Small intestine (tissue), 7 donors: Measurements from ENCODE around the gene DENND1A. TPM values are rescaled to one million over a fixed set of nuclear protein-coding genes. Genes with fewer than 3 reads are reported as not detected.

Experiments
- DNase-seq, 2 donors: peaks; one replicate each; pipeline versions ENCODE4 v3.0.0 to v3.0.0-alpha.2; 2013
- FAIRE-seq: peaks from 2 replicates; lab custom pipeline; 2012; peaks lifted over from hg19 to GRCh38; lab: Jason Lieb, UNC
- H3K27ac ChIP-seq, 3 donors: one replicate each; pipeline ENCODE4 v1.5.1; 2013; ENCODE audit warnings: low read length in 2 of 3, mild to moderate bottlenecking in 2 of 3, control low read depth in 1 of 3, inconsistent platforms in 1 of 3, low read depth in 1 of 3, moderate library complexity in 1 of 3
- H3K27me3 ChIP-seq, 3 donors: one replicate each; pipeline ENCODE4 v1.6.1; 2013; ENCODE audit warnings: low read length in 3 of 3, inconsistent platforms in 1 of 3; ENCODE audit not compliant: control insufficient read depth in 3 of 3, insufficient read depth in 3 of 3
- H3K36me3 ChIP-seq, 3 donors: one replicate each; pipeline ENCODE4 v1.6.1; 2013; ENCODE audit warnings: low read length in 3 of 3, inconsistent platforms in 1 of 3, low read depth in 1 of 3, mild to moderate bottlenecking in 1 of 3, moderate library complexity in 1 of 3; ENCODE audit not compliant: control insufficient read depth in 3 of 3, insufficient read depth in 2 of 3
- H3K4me1 ChIP-seq, 3 donors: one replicate each; pipeline ENCODE4 v1.6.1; 2013; ENCODE audit warnings: low read length in 2 of 3, inconsistent platforms in 1 of 3, low read depth in 1 of 3, mild to moderate bottlenecking in 1 of 3, moderate library complexity in 1 of 3; ENCODE audit not compliant: control insufficient read depth in 3 of 3, insufficient read depth in 2 of 3
- H3K4me3 ChIP-seq, 3 donors: one replicate each; pipeline ENCODE4 v1.5.1; 2013; ENCODE audit warnings: low read length in 3 of 3, control low read depth in 1 of 3, inconsistent platforms in 1 of 3, low read depth in 1 of 3, mild to moderate bottlenecking in 1 of 3, moderate library complexity in 1 of 3
- H3K9me3 ChIP-seq, 2 donors: one replicate each; pipeline ENCODE4 v1.6.1; 2013; ENCODE audit warnings: low read depth in 1 of 2, low read length in 1 of 2; ENCODE audit not compliant: control insufficient read depth in 2 of 2, insufficient read depth in 1 of 2
- WGBS, 3 donors: extraction: QIAGEN DNeasy Blood & Tissue Kit; methylation state at CpG; one replicate each; pipeline ENCODE4 v1.1.7; 2013; 5-methylcytosine and 5-hydroxymethylcytosine counted together
- polyA plus RNA-seq, 4 donors: library from polyadenylated mRNA; stranded (reverse) in 3 of 4; unstranded in 1 of 4; fragments of 200-250 nt in 3 of 4; fragments of 120-200 nt in 1 of 4; gene quantifications; one replicate each; pipeline versions ENCODE4 v1.2.1 to v1.2.3, GENCODE V29; 2013
- donor health status: healthy with polysubstance abuse.
- donor health status: control.
- donor health status: control.
- donor health status: Bipolar disorder and iron deficiency.
- donor health status: healthy.

Gene DENND1A
- polyA plus RNA-seq, 4 donors, result 11.5 to 43.4 (median 20.0) TPM

DNA sequence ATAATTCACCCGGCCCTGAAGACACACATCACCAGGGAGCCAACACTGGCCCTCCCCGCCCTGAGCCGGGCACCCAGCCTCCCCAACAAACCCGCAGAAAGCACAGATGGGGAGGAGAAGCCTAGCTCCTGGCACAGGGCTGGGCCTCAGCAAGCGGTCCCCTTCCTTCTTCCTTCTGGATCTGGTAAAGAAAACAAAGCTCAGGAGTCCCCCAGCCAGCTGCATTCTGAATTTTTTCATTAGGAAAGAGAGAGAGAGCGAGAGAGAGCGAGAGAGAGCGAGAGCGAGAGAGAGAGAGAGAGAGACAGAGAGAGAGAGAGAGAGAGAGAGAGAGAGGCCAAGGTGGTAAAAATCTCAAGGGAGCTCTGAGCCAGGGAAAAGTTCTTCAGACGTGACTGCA is 378.2 kb downstream of the DENND1A start:
- H3K36me3 ChIP-seq, result peaks cover 0 to 52% (median 3%) of the 10 kb centered on the region in 3 donors
- no peaks in the 10 kb centered on the region for H3K4me1 ChIP-seq
- 91 to 97% (median 94%) methylated on average over 10 of the region's 10 CpGs for WGBS, 3 donors
- no peak overlapping the region for H3K27ac ChIP-seq
- no peak overlapping the region for H3K4me3 ChIP-seq
- DNase-seq, result no peak
- FAIRE-seq, result no peak
- no peaks in the 10 kb centered on the region for H3K9me3 ChIP-seq
- no peaks in the 10 kb centered on the region for H3K27me3 ChIP-seq

DNA sequence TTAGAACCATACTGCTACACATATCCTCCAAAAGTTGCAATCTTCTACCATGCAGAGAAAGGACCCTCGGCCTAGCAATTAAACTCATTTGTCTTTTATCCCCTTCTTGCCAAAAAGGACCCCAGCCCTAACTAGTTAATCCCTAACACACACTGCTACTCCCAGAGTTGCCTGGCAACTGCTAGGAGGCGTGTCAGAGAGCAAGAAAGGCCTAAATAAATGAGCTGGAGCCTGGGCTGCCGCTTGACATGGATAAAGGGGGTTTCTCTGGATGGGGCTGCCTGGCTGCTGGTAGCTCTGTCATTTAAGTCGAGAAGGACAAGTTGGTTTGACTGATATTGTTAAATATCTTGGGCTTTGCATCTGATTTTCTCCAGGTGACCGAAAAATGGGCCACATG is 379.1 kb downstream of the DENND1A start:
- H3K4me3 ChIP-seq, result no peak overlapping the region
- no peaks in the 10 kb centered on the region for H3K27me3 ChIP-seq
- no peak for DNase-seq
- H3K9me3 ChIP-seq, result no peaks in the 10 kb centered on the region
- peaks cover 0 to 43% (median 0%) of the 10 kb centered on the region in 3 donors for H3K36me3 ChIP-seq
- no peak overlapping the region for H3K27ac ChIP-seq
- WGBS, 3 donors, result 81 to 90% (median 88%) methylated on average over 5 of the region's 5 CpGs
- no peak for FAIRE-seq
- no peaks in the 10 kb centered on the region for H3K4me1 ChIP-seq

DNA sequence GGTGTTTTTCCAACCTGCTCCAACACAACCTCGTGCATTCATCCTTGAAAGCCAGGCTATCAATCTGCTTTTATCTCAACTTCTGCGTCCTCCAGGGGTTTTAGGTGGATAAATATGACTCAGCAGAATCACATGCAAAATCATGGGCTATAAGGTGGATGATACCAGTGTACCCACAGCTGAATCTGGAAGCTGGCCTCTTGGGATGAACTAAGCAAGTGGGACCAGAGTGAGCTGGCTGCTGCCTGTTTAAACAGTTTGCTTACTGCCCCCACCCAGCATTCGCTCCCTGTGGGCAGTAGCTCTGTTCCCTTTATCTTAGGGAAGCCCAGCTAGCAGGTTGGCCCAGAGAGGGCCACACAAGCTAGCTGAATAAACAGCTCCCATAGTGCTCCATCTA is 379.9 kb downstream of the DENND1A start:
- Histone ChIP-seq H3K4me3 (no peak overlapping the region), H3K27me3 (no peaks in the 10 kb centered on the region), H3K27ac (no peak overlapping the region), H3K36me3 (peaks cover 0 to 36% (median 0%) of the 10 kb centered on the region in 3 donors), H3K4me1 (no peaks in the 10 kb centered on the region), H3K9me3 (no peaks in the 10 kb centered on the region)
- DNase-seq (no peak), FAIRE-seq (no peak)
- 68 to 79% (median 70%) methylated on average over 3 of the region's 3 CpGs for WGBS, 3 donors

DNA sequence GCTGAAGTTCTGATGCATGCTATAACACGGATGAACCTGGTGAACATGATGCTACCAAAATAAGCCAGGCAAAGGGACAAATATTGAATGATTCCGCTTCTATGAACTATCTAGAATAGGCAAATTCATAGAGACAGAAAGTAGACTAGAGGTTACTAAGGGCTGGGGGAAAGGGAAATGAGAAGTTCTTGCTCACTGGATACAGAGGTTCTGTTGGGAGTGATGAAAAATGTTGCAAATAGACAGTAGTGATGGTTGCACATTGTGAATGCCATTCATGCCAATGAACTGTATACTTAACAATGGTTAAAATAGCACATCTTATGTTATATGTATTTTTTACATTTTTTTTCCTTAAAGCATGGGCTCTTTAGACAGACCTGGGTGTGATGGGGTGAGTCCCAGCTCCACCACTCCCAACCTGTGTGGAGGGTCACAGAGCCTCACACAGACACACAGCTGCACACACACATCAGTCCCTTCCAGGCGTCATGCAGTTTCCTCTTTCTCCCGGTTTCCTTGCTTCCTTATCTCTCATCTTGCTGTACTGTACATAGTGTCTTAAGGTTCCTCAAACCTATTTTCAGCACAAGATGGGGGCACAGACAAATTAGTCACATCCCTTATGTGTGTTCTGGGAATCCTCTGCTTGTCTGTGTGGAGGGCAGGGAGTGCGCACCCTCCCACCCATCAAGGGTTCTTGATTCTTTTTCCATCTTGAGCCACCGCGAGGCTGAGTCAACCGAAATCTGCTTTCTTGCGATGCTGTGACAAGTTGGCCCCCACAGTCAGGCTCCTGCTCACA is 381.0 kb downstream of the DENND1A start:
- FAIRE-seq, result no peak
- 75 to 88% (median 81%) methylated on average over 9 of the region's 9 CpGs for WGBS, 3 donors

DNA sequence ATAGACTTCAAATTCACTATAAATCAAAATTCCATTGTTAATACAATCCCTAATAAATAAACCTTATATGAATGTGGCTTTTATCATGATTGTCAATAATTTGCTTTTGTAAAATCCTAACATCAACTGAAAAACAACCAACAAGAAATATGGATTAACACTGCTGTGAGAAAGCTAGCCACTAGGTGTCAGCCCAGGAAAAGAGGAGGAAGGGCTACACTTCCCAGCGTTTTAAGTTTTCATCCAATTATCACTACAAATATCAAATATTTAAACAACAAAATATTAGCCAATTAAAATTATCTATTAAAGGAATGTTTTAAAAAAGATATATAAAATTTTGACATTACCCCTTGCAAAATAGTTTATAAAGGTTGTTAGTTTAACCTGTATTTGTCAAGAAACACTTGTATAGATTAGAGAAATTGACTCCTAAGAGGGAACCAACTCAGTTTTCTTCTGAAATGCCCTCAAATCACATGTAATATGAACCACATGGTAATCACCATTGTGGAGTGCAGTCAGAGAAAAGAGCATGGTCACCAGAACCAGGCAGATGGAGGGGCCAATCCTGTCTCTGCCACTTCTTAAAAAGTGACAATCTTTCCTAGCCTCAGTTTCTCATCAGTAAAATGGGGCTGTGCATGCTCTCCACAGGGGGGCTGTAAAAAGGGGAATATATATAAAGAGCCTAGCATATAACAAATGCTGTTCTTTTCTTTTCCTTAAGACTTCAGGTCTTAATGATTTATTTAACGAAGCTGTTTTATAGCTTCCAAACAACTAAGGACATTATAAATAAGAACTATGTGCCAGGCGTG is 385.7 kb downstream of the DENND1A start:
- Histone ChIP-seq H3K4me3 (no peak overlapping the region), H3K4me1 (peaks cover 0 to 2% (median 0%) of the 10 kb centered on the region in 3 donors), H3K27me3 (no peaks in the 10 kb centered on the region), H3K9me3 (no peaks in the 10 kb centered on the region), H3K27ac (no peak overlapping the region), H3K36me3 (peaks cover 0 to 13% (median 0%) of the 10 kb centered on the region in 3 donors)
- WGBS, 3 donors, result 54 to 64% (median 61%) methylated on average over 3 of the region's 3 CpGs
- FAIRE-seq, result no peak
- DNase-seq, result peak; percentile 37 to 45

More for the DNA sequence above, 381.0 kb downstream of the DENND1A start:
- Histone ChIP-seq H3K9me3 (no peaks in the 10 kb centered on the region), H3K27me3 (no peaks in the 10 kb centered on the region), H3K4me3 (no peak overlapping the region), H3K36me3 (peaks cover 0 to 30% (median 0%) of the 10 kb centered on the region in 3 donors), H3K4me1 (no peaks in the 10 kb centered on the region), H3K27ac (no peak overlapping the region)
- no peak for DNase-seq

DNA sequence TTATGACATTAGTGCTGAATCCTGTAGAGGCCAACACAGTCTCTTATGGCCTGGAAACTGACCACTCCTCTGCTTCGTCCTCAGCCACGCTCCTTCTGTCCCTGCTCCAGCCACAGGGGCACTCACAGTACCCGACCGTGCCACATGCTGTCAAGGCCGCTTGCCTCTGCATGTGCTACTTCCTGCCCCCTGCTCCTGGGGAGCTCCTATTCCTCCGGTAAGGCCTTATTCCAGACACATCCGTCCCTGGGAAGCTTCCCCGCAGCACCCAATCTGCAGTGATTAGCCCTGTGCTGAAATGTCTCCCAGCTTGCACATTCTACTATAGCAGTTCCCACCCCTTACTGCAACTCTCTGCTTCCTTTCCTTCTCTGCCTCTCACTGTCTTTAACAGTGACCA is 386.4 kb downstream of the DENND1A start:
- Histone ChIP-seq H3K4me3 (no peak overlapping the region), H3K27ac (no peak overlapping the region), H3K4me1 (peaks cover 0 to 2% (median 0%) of the 10 kb centered on the region in 3 donors), H3K36me3 (peaks cover 0 to 9% (median 0%) of the 10 kb centered on the region in 3 donors), H3K27me3 (no peaks in the 10 kb centered on the region), H3K9me3 (no peaks in the 10 kb centered on the region)
- 78 to 83% (median 79%) methylated on average over 8 of the region's 8 CpGs for WGBS, 3 donors
- FAIRE-seq (no peak), DNase-seq (no peak)

DNA sequence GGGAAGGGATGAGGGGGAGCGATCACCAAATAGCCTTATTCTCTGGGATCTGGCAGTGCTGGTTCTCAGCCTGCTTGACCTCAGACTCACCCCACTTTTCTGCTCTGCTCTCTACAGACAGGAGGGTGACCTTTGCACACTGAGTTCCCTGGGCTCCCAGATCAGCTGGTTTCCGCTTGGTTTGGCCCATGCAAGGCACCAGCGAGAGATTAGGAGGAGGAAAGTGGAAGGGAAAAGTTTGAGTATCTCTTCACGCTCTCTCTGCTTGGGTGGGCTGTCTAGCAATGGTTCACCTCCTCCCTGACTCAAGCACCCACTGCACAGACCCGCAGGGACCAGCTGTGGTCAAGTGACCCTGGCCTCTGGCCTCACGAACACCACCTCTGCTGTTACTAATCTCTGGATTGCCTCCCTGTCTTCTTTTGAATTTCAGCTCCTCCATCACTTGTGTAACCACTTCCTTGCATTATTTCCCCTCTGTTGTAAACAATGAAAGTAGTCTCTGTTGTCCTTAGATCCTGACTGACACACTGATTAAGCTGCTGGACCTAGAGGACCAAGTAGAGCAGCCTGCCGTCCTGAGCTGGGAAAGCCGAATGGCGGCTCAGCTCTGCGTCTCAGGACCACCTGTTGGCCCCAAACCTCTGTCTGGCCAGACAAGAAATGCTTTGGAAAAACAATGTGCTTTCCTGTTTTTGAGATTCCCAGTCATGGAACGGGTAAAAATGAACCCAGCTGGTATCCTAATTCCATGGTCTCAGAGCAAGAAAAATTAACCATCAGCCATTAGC is 387.3 kb downstream of the DENND1A start:
- no peaks in the 10 kb centered on the region for H3K9me3 ChIP-seq
- 55 to 68% (median 62%) methylated on average over 11 of the region's 11 CpGs for WGBS, 3 donors
- H3K27ac ChIP-seq, result no peak overlapping the region
- H3K4me1 ChIP-seq, result peaks cover 0 to 2% (median 0%) of the 10 kb centered on the region in 3 donors
- FAIRE-seq, result no peak
- no peak overlapping the region for H3K4me3 ChIP-seq
- DNase-seq, result peak; percentile 67 to 86
- peaks cover 0 to 9% (median 0%) of the 10 kb centered on the region in 3 donors for H3K36me3 ChIP-seq
- no peaks in the 10 kb centered on the region for H3K27me3 ChIP-seq

DNA sequence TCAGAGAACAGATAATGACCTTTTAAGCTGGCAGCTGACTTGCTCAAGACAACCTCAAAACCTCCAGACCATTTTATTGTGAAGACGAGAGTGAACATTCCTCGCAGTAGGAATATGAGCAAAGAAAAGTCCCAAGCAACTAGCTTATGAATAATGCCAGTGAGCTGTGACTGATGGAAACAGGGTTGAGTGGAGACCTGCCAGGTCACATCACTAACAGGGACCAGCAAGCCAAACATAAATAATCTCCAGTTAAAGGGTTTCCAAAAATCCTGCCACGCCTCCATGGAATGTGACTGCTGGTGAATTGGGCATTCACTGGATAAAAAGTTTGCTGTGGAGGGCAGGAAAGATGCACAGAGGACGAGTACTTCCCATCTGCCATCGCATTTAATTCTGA is 388.5 kb downstream of the DENND1A start:
- H3K27me3 ChIP-seq, result no peaks in the 10 kb centered on the region
- FAIRE-seq, result no peak
- no peak overlapping the region for H3K4me3 ChIP-seq
- H3K36me3 ChIP-seq, result peaks cover 0 to 9% (median 0%) of the 10 kb centered on the region in 3 donors
- peaks cover 0 to 2% (median 0%) of the 10 kb centered on the region in 3 donors for H3K4me1 ChIP-seq
- H3K9me3 ChIP-seq, result no peaks in the 10 kb centered on the region
- no peak for DNase-seq
- WGBS, 3 donors, result 78 to 87% (median 85%) methylated on average over 5 of the region's 5 CpGs
- H3K27ac ChIP-seq, result no peak overlapping the region
